HepG2 (cell line): ENCODE data around the gene ASAP2. TPM values are rescaled to one million over a fixed set of nuclear protein-coding genes. Genes with fewer than 3 reads are reported as not detected.

Experiments
- ARHGAP35 ChIP-seq: sonication (generic); formaldehyde crosslinking; IDR thresholded peaks from 2 replicates; pipeline ENCODE4 v1.9.0; 2022; ENCODE audit warnings: mild to moderate bottlenecking, inconsistent platforms, moderate library complexity, missing genetic modification reagents, borderline replicate concordance
- ASH2L ChIP-seq: fragments of 300-600, 200-600 bp; sonication (generic); IDR thresholded peaks from 2 replicates; pipeline ENCODE4 v1.7.0; 2017; ENCODE audit warnings: low read depth, mild to moderate bottlenecking, moderate library complexity, mixed read lengths, low read length; ENCODE audit not compliant: insufficient read length
- FOXO1 ChIP-seq: sonication (generic); formaldehyde crosslinking; IDR thresholded peaks from 2 replicates; pipeline ENCODE4 v1.4.0; 2020; ENCODE audit warnings: missing genetic modification reagents
- GABPA ChIP-seq, 2 experiments: IDR thresholded peaks; 2 replicates each; pipeline ENCODE4 v1.6.1; 2011 to 2016; ENCODE audit warnings: low read depth in 2 of 2, low read length in 1 of 2, missing biosample characterization in 1 of 2, missing genetic modification characterization in 1 of 2
- MBD4 ChIP-seq: IDR thresholded peaks from 2 replicates; pipeline ENCODE4 v1.6.1; 2012; ENCODE audit warnings: low read length, inconsistent platforms, borderline replicate concordance
- MEF2D ChIP-seq: sonication (generic); formaldehyde crosslinking; IDR thresholded peaks from 2 replicates; pipeline ENCODE4 v1.5.1; 2020; ENCODE audit warnings: mild to moderate bottlenecking, missing genetic modification reagents
- POLR2A ChIP-seq, 2 experiments: IDR thresholded peaks; 2 replicates each; pipeline ENCODE4 v1.6.1; 2011; ENCODE audit warnings: low read depth in 2 of 2, low read length in 2 of 2, mild to moderate bottlenecking in 1 of 2, moderate library complexity in 1 of 2; ENCODE audit not compliant: insufficient read depth in 1 of 2
- SNRNP70 ChIP-seq: fragments of 200-400 bp; formaldehyde crosslinking; IDR thresholded peaks from 2 replicates; pipeline ENCODE4 v1.6.1; 2017; ENCODE audit warnings: mild to moderate bottlenecking, low read depth, low read length, moderate library complexity
- SOX13 ChIP-seq, 3 experiments: fragments of 450-650 bp in 1 of 3; sonication (generic) in 1 of 3; formaldehyde crosslinking in 1 of 3; IDR thresholded peaks in 2 of 3; conservative IDR thresholded peaks in 1 of 3; 2 replicates each; pipeline versions ENCODE4 v1.5.0 to v1.6.1; 2016 to 2020; ENCODE audit warnings: antibody characterized with exemption in 1 of 3, mild to moderate bottlenecking in 1 of 3, missing compliant biosample characterization in 1 of 3, missing genetic modification reagents in 1 of 3, moderate library complexity in 1 of 3
- TBP ChIP-seq: sonication (generic); formaldehyde crosslinking; IDR thresholded peaks from 2 replicates; pipeline ENCODE4 v1.5.0; 2020; ENCODE audit warnings: missing genetic modification reagents
- YY1 ChIP-seq: IDR thresholded peaks from 2 replicates; pipeline ENCODE4 v1.6.1; 2011; ENCODE audit warnings: low read length, low read depth, moderate library complexity, mild to moderate bottlenecking; ENCODE audit not compliant: insufficient read depth, insufficient replicate concordance
- ZBTB14 ChIP-seq: sonication (generic); formaldehyde crosslinking; IDR thresholded peaks from 2 replicates; pipeline ENCODE4 v1.4.0; 2020; ENCODE audit warnings: missing genetic modification reagents
- ZNF10 ChIP-seq: sonication (generic); formaldehyde crosslinking; IDR thresholded peaks from 2 replicates; pipeline ENCODE4 v1.4.0; 2020; ENCODE audit warnings: mild to moderate bottlenecking, low read depth, missing genetic modification reagents, borderline replicate concordance
- ZNF44 ChIP-seq: sonication (generic); formaldehyde crosslinking; IDR thresholded peaks from 2 replicates; pipeline ENCODE4 v1.5.1; 2020; ENCODE audit warnings: mild to moderate bottlenecking, missing genetic modification reagents
- ZNF496 ChIP-seq: sonication (generic); formaldehyde crosslinking; IDR thresholded peaks from 2 replicates; pipeline ENCODE4 v1.8.1; 2023; ENCODE audit warnings: mild to moderate bottlenecking, moderate library complexity, missing genetic modification reagents; ENCODE audit not compliant: insufficient replicate concordance
- ZNF691 ChIP-seq: sonication (generic); formaldehyde crosslinking; IDR thresholded peaks from 2 replicates; pipeline ENCODE4 v1.4.0; 2020; ENCODE audit warnings: missing genetic modification reagents, low read depth, mild to moderate bottlenecking, borderline replicate concordance
- polyA plus RNA-seq, 8 experiments: library from polyadenylated mRNA; depleted of rRNA in 3 of 8; stranded (reverse) in 7 of 8; unstranded in 1 of 8; fragments of >200 nt; fragmentation: Illumina TruSeq in 4 of 8; extraction: Trizol in 4 of 8; gene quantifications; 2 replicates each; pipeline versions ENCODE4 v1.2.1 to v1.2.3, GENCODE V29; 2011 to 2016; ENCODE audit warnings: low read depth in 4 of 8, missing spikeins in 1 of 8, mixed read lengths in 1 of 8; ENCODE audit not compliant: insufficient read depth in 1 of 8
- total RNA-seq, 5 experiments: library from RNA; depleted of rRNA; stranded (reverse); fragments of >200 nt; fragmentation: Illumina TruSeq; extraction: Trizol; gene quantifications; 2 replicates each; pipeline ENCODE4 v1.2.3, GENCODE V29; 2016; ENCODE audit warnings: low read depth in 1 of 5
- TF ChIP-seq, protein P1 (sequence below): IDR thresholded peaks from 2 replicates; pipeline ENCODE4 v1.6.1; 2012; ENCODE audit warnings: low read length, improper control_type of control experiment
- TF ChIP-seq, protein P2 (sequence below): sonication (generic); formaldehyde crosslinking; IDR thresholded peaks from 2 replicates; pipeline ENCODE4 v1.4.0; 2020; ENCODE audit warnings: missing genetic modification reagents, borderline replicate concordance

ASAP2 gene
- total and polyA plus RNA-seq, 2 of the 13 experiments (the other 11 are each of a cell fraction or from before 2014, with no cell fraction given): 7.3 to 22.3 TPM

DNA sequence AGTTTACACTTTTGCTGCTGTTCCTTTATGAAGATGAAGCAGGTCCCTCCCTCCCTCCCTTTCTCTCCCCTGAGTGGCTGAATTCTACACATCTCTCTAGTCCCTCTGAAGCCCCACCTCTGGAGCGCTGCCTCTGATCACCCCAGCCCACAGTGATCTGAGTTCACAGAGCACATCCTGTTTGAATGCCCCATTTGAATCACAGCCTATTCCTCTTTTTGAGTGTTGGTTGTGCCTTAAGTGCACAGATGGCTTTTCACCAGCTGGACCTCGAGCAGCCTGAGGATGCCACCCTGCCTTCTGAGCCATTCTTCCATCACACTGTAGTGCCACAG is 129.6 kb downstream of the ASAP2 start (continued):
- TF ChIP-seq ZNF691 (CRISPR knock-in tag) (no peak), MBD4 (no peak), ZNF10 (CRISPR knock-in tag) (no peak), SOX13 (IDR thresholded peaks at IDR 0.05) (no peak), SOX13 (CRISPR knock-in tag; conservative IDR thresholded peaks at IDR 0.05 in 1 of 2, IDR thresholded peaks at IDR 0.05 in 1 of 2) (no peak; a peak in 1 of 4 replicates), FOXO1 (no peak), ZNF496 (no peak), YY1 (no peak), POLR2A (IDR thresholded peaks at IDR 0.05; ENCODE audit: insufficient read depth in 1 of 2, low read depth in 2 of 2, low read length in 2 of 2) (peak; percentile 31 to 75; a peak in 2 of 4 replicates), SNRNP70 (no peak), ARHGAP35 (CRISPR knock-in tag) (no peak), ZBTB14 (no peak), MEF2D (no peak), ASH2L (no peak), ZNF44 (CRISPR knock-in tag) (no peak), GABPA (IDR thresholded peaks at IDR 0.05; ENCODE audit: low read depth, low read length) (no peak), GABPA (CRISPR knock-in tag; IDR thresholded peaks at IDR 0.05; ENCODE audit: low read depth) (0 out of 2 replicates have a peak, but pooled peaks have one; percentile 38), TBP (no peak)
- TF ChIP-seq, protein P1, sequence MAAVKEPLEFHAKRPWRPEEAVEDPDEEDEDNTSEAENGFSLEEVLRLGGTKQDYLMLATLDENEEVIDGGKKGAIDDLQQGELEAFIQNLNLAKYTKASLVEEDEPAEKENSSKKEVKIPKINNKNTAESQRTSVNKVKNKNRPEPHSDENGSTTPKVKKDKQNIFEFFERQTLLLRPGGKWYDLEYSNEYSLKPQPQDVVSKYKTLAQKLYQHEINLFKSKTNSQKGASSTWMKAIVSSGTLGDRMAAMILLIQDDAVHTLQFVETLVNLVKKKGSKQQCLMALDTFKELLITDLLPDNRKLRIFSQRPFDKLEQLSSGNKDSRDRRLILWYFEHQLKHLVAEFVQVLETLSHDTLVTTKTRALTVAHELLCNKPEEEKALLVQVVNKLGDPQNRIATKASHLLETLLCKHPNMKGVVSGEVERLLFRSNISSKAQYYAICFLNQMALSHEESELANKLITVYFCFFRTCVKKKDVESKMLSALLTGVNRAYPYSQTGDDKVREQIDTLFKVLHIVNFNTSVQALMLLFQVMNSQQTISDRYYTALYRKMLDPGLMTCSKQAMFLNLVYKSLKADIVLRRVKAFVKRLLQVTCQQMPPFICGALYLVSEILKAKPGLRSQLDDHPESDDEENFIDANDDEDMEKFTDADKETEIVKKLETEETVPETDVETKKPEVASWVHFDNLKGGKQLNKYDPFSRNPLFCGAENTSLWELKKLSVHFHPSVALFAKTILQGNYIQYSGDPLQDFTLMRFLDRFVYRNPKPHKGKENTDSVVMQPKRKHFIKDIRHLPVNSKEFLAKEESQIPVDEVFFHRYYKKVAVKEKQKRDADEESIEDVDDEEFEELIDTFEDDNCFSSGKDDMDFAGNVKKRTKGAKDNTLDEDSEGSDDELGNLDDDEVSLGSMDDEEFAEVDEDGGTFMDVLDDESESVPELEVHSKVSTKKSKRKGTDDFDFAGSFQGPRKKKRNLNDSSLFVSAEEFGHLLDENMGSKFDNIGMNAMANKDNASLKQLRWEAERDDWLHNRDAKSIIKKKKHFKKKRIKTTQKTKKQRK: no peak
- TF ChIP-seq, protein P2, sequence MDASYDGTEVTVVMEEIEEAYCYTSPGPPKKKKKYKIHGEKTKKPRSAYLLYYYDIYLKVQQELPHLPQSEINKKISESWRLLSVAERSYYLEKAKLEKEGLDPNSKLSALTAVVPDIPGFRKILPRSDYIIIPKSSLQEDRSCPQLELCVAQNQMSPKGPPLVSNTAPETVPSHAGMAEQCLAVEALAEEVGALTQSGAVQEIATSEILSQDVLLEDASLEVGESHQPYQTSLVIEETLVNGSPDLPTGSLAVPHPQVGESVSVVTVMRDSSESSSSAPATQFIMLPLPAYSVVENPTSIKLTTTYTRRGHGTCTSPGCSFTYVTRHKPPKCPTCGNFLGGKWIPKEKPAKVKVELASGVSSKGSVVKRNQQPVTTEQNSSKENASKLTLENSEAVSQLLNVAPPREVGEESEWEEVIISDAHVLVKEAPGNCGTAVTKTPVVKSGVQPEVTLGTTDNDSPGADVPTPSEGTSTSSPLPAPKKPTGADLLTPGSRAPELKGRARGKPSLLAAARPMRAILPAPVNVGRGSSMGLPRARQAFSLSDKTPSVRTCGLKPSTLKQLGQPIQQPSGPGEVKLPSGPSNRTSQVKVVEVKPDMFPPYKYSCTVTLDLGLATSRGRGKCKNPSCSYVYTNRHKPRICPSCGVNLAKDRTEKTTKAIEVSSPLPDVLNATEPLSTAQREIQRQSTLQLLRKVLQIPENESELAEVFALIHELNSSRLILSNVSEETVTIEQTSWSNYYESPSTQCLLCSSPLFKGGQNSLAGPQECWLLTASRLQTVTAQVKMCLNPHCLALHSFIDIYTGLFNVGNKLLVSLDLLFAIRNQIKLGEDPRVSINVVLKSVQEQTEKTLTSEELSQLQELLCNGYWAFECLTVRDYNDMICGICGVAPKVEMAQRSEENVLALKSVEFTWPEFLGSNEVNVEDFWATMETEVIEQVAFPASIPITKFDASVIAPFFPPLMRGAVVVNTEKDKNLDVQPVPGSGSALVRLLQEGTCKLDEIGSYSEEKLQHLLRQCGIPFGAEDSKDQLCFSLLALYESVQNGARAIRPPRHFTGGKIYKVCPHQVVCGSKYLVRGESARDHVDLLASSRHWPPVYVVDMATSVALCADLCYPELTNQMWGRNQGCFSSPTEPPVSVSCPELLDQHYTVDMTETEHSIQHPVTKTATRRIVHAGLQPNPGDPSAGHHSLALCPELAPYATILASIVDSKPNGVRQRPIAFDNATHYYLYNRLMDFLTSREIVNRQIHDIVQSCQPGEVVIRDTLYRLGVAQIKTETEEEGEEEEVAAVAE (CRISPR knock-in tag): 0 out of 2 replicates have a peak, but pooled peaks have one; percentile 11
